ENCODE measurements around the gene OBSCN. TPM values are rescaled to one million over a fixed set of nuclear protein-coding genes. Genes with fewer than 3 reads are reported as not detected.

Gene OBSCN
- polyA plus RNA-seq, 12 donors = 147 to 517 (median 269) TPM

GRCh38 chr1:228414511-228415211, 206.8 kb downstream of the OBSCN start:
- DNase-seq = no peak

GRCh38 chr1:228415221-228415620, 207.4 kb downstream of the OBSCN start:
- no peak for DNase-seq

GRCh38 chr1:228415853-228416216, 208.0 kb downstream of the OBSCN start:
- DNase-seq = no peak

DNA sequence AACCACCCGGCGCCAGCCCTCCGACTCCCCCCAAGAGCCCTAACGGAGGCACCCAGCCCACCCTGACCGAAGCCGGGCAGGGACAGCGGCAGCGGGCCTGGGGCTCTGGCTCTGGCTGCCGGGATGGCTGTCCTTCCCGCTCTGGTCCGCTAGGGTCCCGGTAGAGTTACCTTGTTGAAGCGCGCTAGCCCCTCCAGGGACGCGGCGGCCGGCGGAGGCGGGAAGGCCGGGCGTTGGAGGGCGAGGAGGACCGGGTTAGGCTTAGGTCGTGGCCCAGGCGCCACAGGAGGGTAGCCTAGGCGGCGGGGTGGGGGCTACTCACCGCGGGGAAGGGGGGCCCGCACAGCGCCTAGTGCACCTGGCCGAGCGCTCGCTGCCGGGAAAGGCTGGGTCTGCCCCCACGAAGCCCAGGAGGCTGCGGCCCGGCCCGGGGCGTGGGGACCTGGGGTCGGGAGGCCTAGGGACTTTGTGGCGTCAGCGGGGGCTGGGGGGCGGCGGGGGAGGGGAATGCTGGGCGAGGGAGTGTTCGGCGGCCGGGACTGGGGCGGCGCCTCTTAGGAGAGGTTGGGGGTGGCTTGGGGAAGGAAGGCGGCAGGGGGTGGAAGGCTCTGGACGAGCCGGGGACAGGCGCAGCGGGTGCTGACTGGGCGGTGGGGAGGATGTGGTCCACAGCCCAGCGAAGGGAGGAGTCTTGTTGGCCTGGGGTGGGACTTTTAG, 208.5 kb downstream of the OBSCN start, which contains the start of gene TRIM17:
TSS of gene TRIM17 (minus strand) at position 645 of the 717 bp plus-strand sequence. CDS start 1,789 bp downstream, outside the sequence.
- no peak for DNase-seq

GRCh38 chr1:228417061-228417460, 209.2 kb downstream of the OBSCN start:
- DNase-seq = no peak

DNA sequence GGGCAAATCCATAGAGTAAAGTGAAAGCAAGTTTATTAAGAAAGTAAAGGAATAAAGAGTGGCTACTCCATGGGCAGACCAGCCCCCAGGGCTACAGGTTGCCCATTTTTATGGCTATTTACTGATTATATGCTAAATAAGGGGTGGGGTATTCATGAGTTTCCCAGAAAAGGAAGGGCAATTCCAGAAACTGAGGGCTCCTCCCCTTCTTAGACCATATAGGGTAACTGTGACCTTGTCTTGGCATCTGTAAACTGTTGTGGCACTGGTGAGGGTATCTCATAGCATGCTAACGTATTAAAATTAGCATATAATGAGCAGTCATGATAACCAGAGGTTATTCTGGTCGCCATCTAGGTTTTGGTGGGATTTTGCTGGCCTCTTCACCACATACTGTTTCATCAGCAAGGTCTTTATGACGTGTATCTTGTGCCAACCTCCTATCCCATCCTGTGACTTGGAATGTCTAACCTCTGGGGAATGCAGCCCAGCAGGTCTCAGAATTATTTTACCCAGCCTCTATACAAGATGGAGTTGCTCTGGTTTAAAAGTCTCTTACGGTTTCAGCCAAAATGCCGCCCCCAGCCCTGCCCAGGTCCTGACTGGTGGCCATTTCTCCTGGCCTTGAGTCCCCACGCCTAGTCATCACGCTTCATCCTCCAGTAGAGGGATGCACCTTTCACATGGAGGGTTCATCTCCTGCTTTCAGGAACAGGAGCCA, 209.8 kb downstream of the OBSCN start:
- no peak for DNase-seq

DNA sequence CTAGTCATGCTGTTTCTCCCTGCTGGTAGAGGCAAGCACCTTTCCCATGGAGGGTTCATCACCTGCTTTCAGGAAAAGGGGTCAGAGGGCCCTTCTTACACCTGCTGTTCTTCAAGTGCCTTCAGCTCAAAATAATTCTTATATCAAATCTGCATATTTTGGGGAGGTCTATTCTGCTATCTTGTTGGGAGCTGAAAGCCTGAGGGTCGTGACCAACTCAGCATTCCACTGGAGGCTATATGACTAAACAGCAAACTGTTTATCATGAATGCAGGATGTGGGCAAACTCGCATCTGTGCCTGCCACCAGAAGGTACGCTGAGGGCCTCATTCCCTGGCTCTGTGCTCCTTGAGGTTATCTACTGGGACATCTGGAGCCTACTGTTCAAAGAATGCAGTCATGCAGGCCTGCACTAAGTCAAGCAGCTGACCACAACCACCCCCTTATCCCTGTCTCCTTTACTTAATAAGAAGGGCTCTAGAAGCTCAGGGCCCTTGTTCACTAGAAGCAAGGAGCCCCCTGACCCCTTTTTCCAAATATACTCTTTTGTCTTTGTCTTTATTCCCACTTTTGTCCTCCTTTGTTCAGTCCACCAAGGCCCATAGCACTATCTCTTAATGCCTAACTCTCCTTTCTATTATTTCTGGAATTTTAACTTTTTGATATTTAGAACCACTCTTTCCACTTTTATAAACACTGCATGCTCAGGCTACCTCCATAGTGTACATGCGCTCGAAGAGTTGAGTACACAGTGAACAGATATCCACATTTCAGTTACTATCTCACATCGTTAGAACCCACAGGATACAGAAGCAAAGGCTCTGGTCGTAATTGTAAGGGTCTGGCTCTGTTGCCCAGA, 213.4 kb downstream of the OBSCN start:
- DNase-seq = no peak

DNA sequence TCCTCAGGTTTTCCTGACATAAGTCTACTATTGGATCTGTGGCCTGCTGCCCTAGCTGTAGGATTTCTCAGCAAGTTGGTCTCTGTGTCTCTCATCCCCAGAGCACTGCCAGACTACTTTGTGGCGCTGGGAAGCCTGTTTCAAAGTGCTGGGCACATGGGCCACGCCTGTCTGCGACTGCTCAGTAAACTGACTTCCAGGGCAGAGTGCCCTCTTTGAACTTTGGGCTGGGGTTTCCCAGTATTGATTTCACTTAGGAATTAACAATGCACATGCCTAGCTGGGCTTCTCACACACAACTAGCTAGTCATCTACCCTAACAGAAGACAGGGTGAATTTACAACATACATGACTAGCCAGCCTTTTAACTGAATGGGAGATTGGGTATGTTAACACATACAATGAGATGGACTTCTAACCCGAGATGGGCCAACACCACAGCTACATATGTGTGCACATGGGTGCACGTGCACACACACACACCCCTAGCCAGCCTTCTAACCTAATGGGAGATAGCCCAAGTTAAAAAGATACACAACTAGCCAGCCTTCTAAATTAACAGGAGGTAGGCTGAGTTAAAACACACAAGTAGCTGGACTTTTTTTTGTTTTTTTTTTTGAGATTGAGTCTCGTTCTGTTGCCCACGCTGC, 215.7 kb downstream of the OBSCN start:
- no peak for DNase-seq

DNA sequence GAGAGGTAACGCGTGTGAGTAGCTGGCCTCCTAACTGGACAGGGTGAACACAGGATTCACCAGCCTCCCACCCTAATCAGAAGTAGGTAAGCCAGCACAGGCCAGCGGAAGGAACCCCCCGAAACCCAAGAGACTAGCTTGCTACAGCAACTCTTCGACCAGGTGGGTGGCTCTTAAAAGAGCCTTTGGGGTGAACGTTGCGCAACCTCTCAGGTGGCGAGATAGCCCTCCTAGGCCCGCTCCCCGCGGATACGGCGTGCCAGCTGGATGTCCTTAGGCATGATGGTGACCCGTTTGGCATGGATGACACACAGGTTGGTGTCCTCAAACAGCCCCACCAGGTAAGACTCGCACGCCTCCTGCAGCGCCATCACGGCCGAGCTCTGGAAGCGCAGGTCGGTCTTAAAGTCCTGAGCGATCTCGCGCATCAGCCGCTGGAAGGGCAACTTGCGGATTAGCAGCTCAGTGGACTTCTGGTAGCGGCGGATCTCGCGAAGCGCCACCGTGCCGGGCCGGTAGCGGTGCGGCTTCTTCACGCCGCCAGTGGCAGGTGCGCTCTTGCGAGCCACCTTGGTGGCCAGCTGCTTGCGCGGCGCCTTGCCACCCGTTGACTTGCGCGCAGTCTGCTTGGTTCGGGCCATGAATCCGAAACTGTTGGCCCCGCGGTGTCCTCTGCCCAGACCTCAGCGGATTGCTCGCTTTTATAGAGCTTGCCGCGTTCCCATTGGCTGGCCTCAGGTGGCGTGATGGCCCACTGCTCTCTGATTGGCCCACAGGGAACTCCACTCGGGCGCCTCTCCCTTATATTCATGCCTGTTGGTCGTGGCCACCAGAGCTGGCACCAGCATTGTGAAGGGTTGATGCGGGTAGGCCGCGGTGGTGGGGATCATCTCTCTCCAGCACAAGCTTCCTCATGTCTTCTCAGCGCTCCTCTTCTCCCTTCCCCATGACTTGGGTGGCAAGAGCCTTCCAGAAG, 217.1 kb downstream of the OBSCN start:
- no peak for DNase-seq

DNA sequence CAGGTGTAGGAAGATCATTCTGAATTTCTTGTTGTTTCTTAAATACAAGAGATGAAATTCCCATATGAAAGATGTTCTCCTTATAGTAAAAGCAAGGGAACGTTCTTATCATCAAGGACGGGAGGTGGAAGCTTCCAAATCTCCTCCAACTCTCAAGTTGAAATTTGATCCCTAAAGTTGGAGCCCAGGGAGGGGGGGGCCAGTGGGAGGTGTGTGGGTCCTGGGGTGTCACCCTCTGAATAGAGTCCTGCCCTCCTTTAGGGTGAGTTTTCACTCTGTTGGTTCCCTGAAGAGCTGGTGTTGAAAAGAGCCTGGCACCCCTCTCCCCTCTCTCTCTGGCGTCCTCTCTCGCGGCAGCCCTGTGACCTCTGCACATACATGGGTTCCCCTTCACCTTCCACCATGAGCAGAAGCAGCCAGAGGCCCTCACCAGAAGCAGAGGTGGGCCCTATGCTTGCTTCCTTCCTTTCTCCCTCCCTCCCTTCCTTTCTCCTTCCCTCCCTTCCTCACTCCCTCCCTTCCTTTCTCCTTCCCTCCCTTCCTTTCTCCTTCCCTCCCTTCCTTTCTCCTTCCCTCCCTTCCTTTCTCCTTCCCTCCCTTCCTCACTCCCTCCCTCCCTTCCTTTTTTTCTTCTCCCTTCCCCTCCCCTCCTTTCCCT, 218.8 kb downstream of the OBSCN start:
- DNase-seq = no peak

DNA sequence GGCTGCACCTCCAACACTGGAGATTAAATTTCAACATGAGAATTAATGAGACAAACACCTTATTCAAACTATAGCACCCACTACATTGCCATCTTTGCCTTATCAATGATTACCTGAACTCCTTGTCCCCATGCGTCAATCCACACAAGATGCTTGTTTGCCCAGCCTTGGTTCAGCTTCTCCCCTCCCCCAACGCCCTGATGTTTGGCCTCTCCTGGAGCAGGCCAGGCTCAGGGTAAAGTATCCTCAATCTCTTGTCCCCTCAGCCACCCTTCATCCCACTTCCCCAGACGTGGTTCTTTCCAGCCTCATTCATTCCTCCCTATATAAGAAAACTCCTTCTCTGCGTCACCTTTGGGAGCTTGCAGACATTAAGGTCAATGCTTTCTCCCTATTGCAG, 220.6 kb downstream of the OBSCN start:
- DNase-seq = no peak

Other genes starting within 250 kb of the OBSCN start
- 1 to 10 TPM in 1 of 12 donors, under 1 TPM in 3, not detected in 8; 0.04 to 2.0 (median 0.38) TPM for gene WNT3A, start 201.0 kb upstream of the OBSCN start, polyA plus RNA-seq (ENCODE audit: insufficient read length in 12 of 12)
- gene ARF1, start 125.3 kb upstream of the OBSCN start, polyA plus RNA-seq (ENCODE audit: insufficient read length in 12 of 12) = 100 to 1,000 TPM in 11 of 12 donors, not detected in 1; 213 to 325 (median 249) TPM
- gene C1orf35, start 104.7 kb upstream of the OBSCN start, polyA plus RNA-seq (ENCODE audit: insufficient read length in 12 of 12) = 10 to 100 TPM in 3 of 12 donors, 1 to 10 TPM in 8, not detected in 1; 6.9 to 26.8 (median 8.6) TPM
- 10 to 100 TPM in 11 of 12 donors, not detected in 1; 20.2 to 37.7 (median 26.8) TPM for gene MRPL55, start 98.7 kb upstream of the OBSCN start, polyA plus RNA-seq (ENCODE audit: insufficient read length in 12 of 12)
- gene GUK1, start 67.8 kb upstream of the OBSCN start, polyA plus RNA-seq (ENCODE audit: insufficient read length in 12 of 12) = 100 to 1,000 TPM in 10 of 12 donors, 10 to 100 TPM in 1, not detected in 1; 96.9 to 181 (median 113) TPM
- gene GJC2, start 58.1 kb upstream of the OBSCN start, polyA plus RNA-seq (ENCODE audit: insufficient read length in 12 of 12) = 1 to 10 TPM in 4 of 12 donors, under 1 TPM in 7, not detected in 1; 0.47 to 6.3 (median 0.82) TPM
- gene IBA57, start 42.2 kb upstream of the OBSCN start, polyA plus RNA-seq (ENCODE audit: insufficient read length in 12 of 12) = 1 to 10 TPM in 11 of 12 donors, not detected in 1; 3.6 to 9.5 (median 4.2) TPM
- 1 to 10 TPM in 11 of 12 donors, not detected in 1; 4.2 to 9.7 (median 6.2) TPM for gene TRIM11, start 198.8 kb downstream of the OBSCN start, polyA plus RNA-seq (ENCODE audit: insufficient read length in 12 of 12)
- 1 to 10 TPM in 3 of 12 donors, under 1 TPM in 7, not detected in 2; 0.38 to 1.9 (median 0.65) TPM for gene TRIM17, start 208.8 kb downstream of the OBSCN start, polyA plus RNA-seq (ENCODE audit: insufficient read length in 12 of 12)

All from muscle of arm (tissue), 12 donors.